ENCODE measurements around the gene DNAJC7. TPM values are rescaled to one million over a fixed set of nuclear protein-coding genes. Genes with fewer than 3 reads are reported as not detected.

DNAJC7 gene
- total RNA-seq: 95.0 TPM

GRCh38 chr17:42016941-42017865 is at the start of gene DNAJC7:
Gene DNAJC7, minus strand, starts transcription at chr17:42017439. Its CDS starts 23 bp downstream, at chr17:42017416.
- intact Hi-C loops (cut with DNase I): no loop called here
- ATAC-seq: peak; percentile 97
- DNase-seq (ENCODE audit: low spot score): peak; percentile 93

GRCh38 chr17:42065201-42065600 is 48.0 kb upstream of the DNAJC7 start:
- no peak for DNase-seq (ENCODE audit: low spot score)
- ATAC-seq: no peak
- intact Hi-C loops (cut with DNase I): loop anchor here (5.0 kb wide), 1 partner anchor 47 kb away; the partner anchor contains the start of gene DHX58

- DNase-seq (ENCODE audit: low spot score) (no peak), ATAC-seq (no peak)
- intact Hi-C loops (cut with DNase I): no loop called here
Measured at GRCh38 chr17:42062681-42063080, 45.4 kb upstream of the DNAJC7 start.

- intact Hi-C loops (cut with DNase I): no loop called here
- ATAC-seq: no peak
- no peak for DNase-seq (ENCODE audit: low spot score)
Measured at GRCh38 chr17:42061646-42062487, 44.6 kb upstream of the DNAJC7 start.

GRCh38 chr17:42060231-42060630 is 43.0 kb upstream of the DNAJC7 start:
- no peak for ATAC-seq
- no peak for DNase-seq (ENCODE audit: low spot score)
- intact Hi-C loops (cut with DNase I): no loop called here

- DNase-seq (ENCODE audit: low spot score): no peak
- intact Hi-C loops (cut with DNase I): no loop called here
Measured at GRCh38 chr17:42059815-42060214, 42.6 kb upstream of the DNAJC7 start.

GRCh38 chr17:42058063-42058462 is 40.8 kb upstream of the DNAJC7 start:
- ATAC-seq (no peak), DNase-seq (ENCODE audit: low spot score) (no peak)

More at GRCh38 chr17:42059815-42060214, 42.6 kb upstream of the DNAJC7 start:
- no peak for ATAC-seq

GRCh38 chr17:42056635-42057034 is 39.4 kb upstream of the DNAJC7 start:
- ATAC-seq (no peak), DNase-seq (ENCODE audit: low spot score) (no peak)
- intact Hi-C loops (cut with DNase I): no loop called here

More at GRCh38 chr17:42058063-42058462, 40.8 kb upstream of the DNAJC7 start:
- intact Hi-C loops (cut with DNase I): no loop called here

GRCh38 chr17:42055496-42055895 is 38.3 kb upstream of the DNAJC7 start:
- intact Hi-C loops (cut with DNase I): no loop called here
- ATAC-seq (no peak), DNase-seq (ENCODE audit: low spot score) (no peak)

GRCh38 chr17:42055027-42055426 is 37.8 kb upstream of the DNAJC7 start:
- ATAC-seq (no peak), DNase-seq (ENCODE audit: low spot score) (no peak)
- intact Hi-C loops (cut with DNase I): no loop called here

- ATAC-seq (no peak), DNase-seq (ENCODE audit: low spot score) (no peak)
- intact Hi-C loops (cut with DNase I): no loop called here
Measured at GRCh38 chr17:42053731-42054500, 36.7 kb upstream of the DNAJC7 start.

GRCh38 chr17:42052346-42052877 is 35.2 kb upstream of the DNAJC7 start:
- DNase-seq (ENCODE audit: low spot score) (no peak), ATAC-seq (no peak)
- intact Hi-C loops (cut with DNase I): no loop called here

- ATAC-seq (no peak), DNase-seq (ENCODE audit: low spot score) (no peak)
- intact Hi-C loops (cut with DNase I): no loop called here
Measured at GRCh38 chr17:42051645-42052044, 34.4 kb upstream of the DNAJC7 start.

- intact Hi-C loops (cut with DNase I): no loop called here
- DNase-seq (ENCODE audit: low spot score) (no peak), ATAC-seq (no peak)
Measured at GRCh38 chr17:42051013-42051400, 33.8 kb upstream of the DNAJC7 start.

GRCh38 chr17:42050393-42051012 is 33.3 kb upstream of the DNAJC7 start, which contains the start of gene C17orf113:
Gene C17orf113, minus strand, starts transcription at chr17:42050601. Its CDS starts 7,225 bp downstream, at chr17:42043376.
- DNase-seq (ENCODE audit: low spot score): peak; percentile 73
- ATAC-seq: peak; percentile 71
- intact Hi-C loops (cut with DNase I): no loop called here

GRCh38 chr17:42049834-42050392 is 32.7 kb upstream of the DNAJC7 start:
- intact Hi-C loops (cut with DNase I): no loop called here
- ATAC-seq: peak; percentile 20
- DNase-seq (ENCODE audit: low spot score): no peak

- DNase-seq (ENCODE audit: low spot score) (no peak), ATAC-seq (no peak)
- intact Hi-C loops (cut with DNase I): no loop called here
Measured at GRCh38 chr17:42047343-42047742, 30.1 kb upstream of the DNAJC7 start.

GRCh38 chr17:42045719-42046118 is 28.5 kb upstream of the DNAJC7 start:
- ATAC-seq: no peak
- no peak for DNase-seq (ENCODE audit: low spot score)
- intact Hi-C loops (cut with DNase I): no loop called here
